BJ (cell line): Measurements from ENCODE around the gene PI4KA. TPM values are rescaled to one million over a fixed set of nuclear protein-coding genes. Genes with fewer than 3 reads are reported as not detected.

Experiments
- CTCF ChIA-PET: fragments of 350-600 bp; formaldehyde crosslinking; extraction: SDS; loops from one replicate; lab custom pipeline; 2021; ENCODE audit warnings: antibody characterized with exemption, inconsistent platforms; lab: Yijun Ruan, JAX
- POLR2A ChIA-PET: fragments of 300-600 bp; sonication (Branson Sonifier 250); formaldehyde crosslinking; extraction: SDS; loops from one replicate; lab custom pipeline; 2021; ENCODE audit warnings: antibody characterized with exemption; lab: Charles Lee
- DNase-seq: peaks from one replicate; pipeline ENCODE4 v3.0.0-alpha.2; 2011; ENCODE audit warnings: low read depth
- H3K27me3 ChIP-seq: 2 replicates; pipeline ENCODE4 v1.6.0; 2011; ENCODE audit warnings: low read length; ENCODE audit not compliant: control insufficient read depth, insufficient read depth
- H3K36me3 ChIP-seq: 2 replicates; pipeline ENCODE4 v1.5.1; 2011; ENCODE audit warnings: low read length; ENCODE audit not compliant: control insufficient read depth, insufficient read depth
- H3K4me3 ChIP-seq: 2 replicates; pipeline ENCODE4 v1.5.1; 2011; ENCODE audit warnings: low read depth, mild to moderate bottlenecking, control low read depth, low read length
- CTCF ChIP-seq: IDR thresholded peaks from 2 replicates; pipeline ENCODE4 v1.5.1; 2011; ENCODE audit warnings: low read depth, mild to moderate bottlenecking, control low read depth, inconsistent platforms, low read length, moderate library complexity; ENCODE audit not compliant: insufficient read depth
- polyA plus RNA-seq: library from polyadenylated mRNA; depleted of rRNA; stranded (reverse); fragments of >200 nt; gene quantifications from 2 replicates; pipeline ENCODE4 v1.2.3, GENCODE V29; 2011

Gene PI4KA
- polyA plus RNA-seq, 1 experiment = 34.2 TPM

DNA sequence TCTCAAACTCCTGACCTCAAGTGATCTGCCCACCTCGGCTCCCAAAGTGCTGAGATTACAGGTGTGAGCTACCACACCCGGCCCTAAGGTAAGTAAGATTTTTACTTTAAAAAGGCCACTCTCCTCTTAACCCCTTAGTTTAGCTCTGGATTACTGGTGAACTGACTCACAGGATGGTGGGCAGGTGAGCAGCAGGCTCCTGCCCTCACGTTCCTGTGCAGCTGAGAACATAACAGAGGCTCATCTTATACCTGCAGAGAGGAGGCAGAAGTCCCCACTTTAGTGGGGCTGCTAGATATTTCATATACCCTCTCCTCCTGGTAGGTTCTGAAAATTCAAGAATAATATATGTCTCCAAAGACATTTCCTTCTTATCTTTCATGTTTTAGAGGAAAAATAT, 101.8 kb downstream of the PI4KA start:
- H3K36me3 ChIP-seq = peaks cover 3% of the 10 kb centered on the region; the same call in 1 of the 2 replicates
- DNase-seq = no peak
- TF ChIP-seq CTCF = no peak
- POLR2A ChIA-PET = no interaction called here
- no peaks in the 10 kb centered on the region for H3K27me3 ChIP-seq
- CTCF ChIA-PET = interaction anchor here (4.5 kb wide), 1 partner anchor 15 kb away, joined by 22 read pairs; no protein-coding TSS in a partner anchor
- H3K4me3 ChIP-seq = no peak overlapping the region

- no peak overlapping the region for H3K4me3 ChIP-seq
- peaks cover 12% of the 10 kb centered on the region for H3K36me3 ChIP-seq
- no peak for TF ChIP-seq CTCF
- H3K27me3 ChIP-seq = no peaks in the 10 kb centered on the region
- ChIA-PET CTCF (interaction anchor here (0.9 to 1.3 kb wide), 2 partner anchors 10 to 31 kb away, joined by 3 to 4 read pairs; no protein-coding TSS in a partner anchor), POLR2A (no interaction called here)
- DNase-seq = no peak
Observed at GRCh38 chr22:20752873-20753272, 105.7 kb downstream of the PI4KA start.

- no peak for TF ChIP-seq CTCF
- Histone ChIP-seq H3K27me3 (no peaks in the 10 kb centered on the region), H3K4me3 (no peak overlapping the region), H3K36me3 (peaks cover 12% of the 10 kb centered on the region)
- POLR2A ChIA-PET = no interaction called here
- no peak for DNase-seq
- CTCF ChIA-PET = interaction anchor here (0.9 to 1.3 kb wide), 2 partner anchors 10 to 32 kb away, joined by 3 to 4 read pairs; no protein-coding TSS in a partner anchor
Observed at GRCh38 chr22:20752104-20752741, 106.4 kb downstream of the PI4KA start.

DNA sequence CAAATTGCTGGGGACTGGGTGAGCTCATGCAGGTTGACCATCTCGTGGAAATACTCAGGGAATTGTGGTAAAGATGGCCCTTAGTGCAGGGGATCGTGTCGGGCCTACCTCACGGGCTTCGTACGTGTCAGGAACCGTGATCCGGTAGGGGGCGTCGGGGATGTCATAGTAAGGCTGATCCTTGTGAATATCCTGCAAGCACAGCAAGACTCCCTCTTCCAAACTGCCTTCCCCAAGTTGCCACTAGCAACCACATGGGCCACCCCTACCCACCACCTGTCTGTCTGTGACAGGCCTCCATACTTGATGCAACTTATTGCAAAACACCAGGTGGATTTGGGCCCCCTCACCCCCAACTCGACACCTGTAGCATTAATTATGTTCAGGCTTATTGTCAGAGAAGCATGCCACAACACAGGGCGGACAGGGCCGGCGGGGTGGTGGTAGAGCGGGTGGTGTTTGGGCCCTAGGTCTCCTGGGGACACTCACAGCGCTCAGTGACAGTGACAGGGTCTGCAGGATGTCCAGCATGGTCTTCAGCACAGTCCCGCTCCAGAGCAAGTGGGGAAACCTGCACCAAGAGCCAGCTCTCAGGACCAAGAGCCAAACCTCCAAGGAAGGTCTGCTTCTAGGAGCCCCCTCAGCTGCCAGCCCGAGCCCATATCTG, 107.3 kb downstream of the PI4KA start:
- CTCF ChIA-PET = interaction anchor here (0.7 to 3.2 kb wide), 6 partner anchors 9 to 231 kb away, joined by 3 to 23 read pairs (median 3); no protein-coding TSS in a partner anchor
- POLR2A ChIA-PET = no interaction called here

More for the DNA sequence above, 107.3 kb downstream of the PI4KA start:
- no peak for DNase-seq
- TF ChIP-seq CTCF = no peak
- peaks cover 16% of the 10 kb centered on the region for H3K36me3 ChIP-seq
- H3K27me3 ChIP-seq = no peaks in the 10 kb centered on the region
- H3K4me3 ChIP-seq = no peak overlapping the region
